Gastrocnemius medialis (tissue), 4 donors: ENCODE data around the gene GALK2. TPM values are rescaled to one million over a fixed set of nuclear protein-coding genes. Genes with fewer than 3 reads are reported as not detected.

Experiments used
- ATAC-seq, 2 donors: fragments of 150-250 bp; one replicate each; pipeline ENCODE4 v1.9.1; 2016
- DNase-seq, 2 donors: peaks; one replicate each; pipeline ENCODE4 v3.0.0-alpha.2; 2019
- H3K27ac ChIP-seq, 4 donors: fragments of 200-600 bp; sonication (generic); 1 replicate in 1 of 4; 2 replicates in 3 of 4; pipeline ENCODE4 v1.5.1; 2016 to 2018; ENCODE audit warnings: mild to moderate bottlenecking in 2 of 4, moderate library complexity in 1 of 4
- H3K27me3 ChIP-seq, 3 donors: fragments of 200-600 bp; sonication (generic) in 2 of 3; 1 replicate in 1 of 3; 2 replicates in 2 of 3; pipeline versions ENCODE4 v1.5.1 to v1.6.0; 2016 to 2019; ENCODE audit warnings: mild to moderate bottlenecking in 1 of 3, moderate library complexity in 1 of 3
- H3K36me3 ChIP-seq, 2 donors: fragments of 200-600 bp; sonication (generic) in 1 of 2; one replicate each; pipeline ENCODE4 v1.5.1; 2017 to 2018
- H3K4me1 ChIP-seq, 2 donors: fragments of 200-600 bp; sonication (generic) in 1 of 2; one replicate each; pipeline ENCODE4 v1.5.1; 2016 to 2017; ENCODE audit warnings: mild to moderate bottlenecking in 2 of 2
- H3K4me3 ChIP-seq, 4 donors: fragments of 200-600 bp; sonication (generic) in 3 of 4; 1 replicate in 1 of 4; 2 replicates in 3 of 4; pipeline ENCODE4 v1.5.1; 2016 to 2019; ENCODE audit warnings: mild to moderate bottlenecking in 2 of 4
- H3K9me3 ChIP-seq, 3 donors: fragments of 200-600 bp; sonication (generic) in 2 of 3; 1 replicate in 1 of 3; 2 replicates in 2 of 3; pipeline ENCODE4 v1.5.1; 2016 to 2019
- POLR2A ChIP-seq, 2 donors: fragments of 450-650 bp; IDR thresholded peaks; one replicate each; pipeline ENCODE4 v1.6.1; 2017; ENCODE audit warnings: antibody characterized with exemption in 2 of 2, mild to moderate bottlenecking in 2 of 2, moderate library complexity in 2 of 2
- in situ Hi-C, 4 donors: fragments of 200-750 bp; cut with MboI; loops; one replicate each; pipeline versions ENCODE4 v1.15.0 to v1.8.0; 2017; ENCODE audit warnings: low sequenced_read_pairs in 4 of 4
- intact Hi-C: fragments of 100-400 bp; cut with DNase I; formaldehyde crosslinking; loops from one replicate; pipeline ENCODE4 v1.15.1; 2023; ENCODE audit warnings: low total_unique reads
- total RNA-seq, 4 donors: library from RNA; depleted of rRNA; stranded (reverse); fragments of >200 nt; gene quantifications; one replicate each; pipeline versions ENCODE4 v1.1.0 to v1.2.3, GENCODE V29; 2016
- TF ChIP-seq, protein P1 (sequence below), 5 experiments: fragments of 450-650 bp in 3 of 5; fragments of 200-600 bp in 2 of 5; sonication (generic) in 2 of 5; IDR thresholded peaks in 4 of 5; conservative IDR thresholded peaks in 1 of 5; 1 replicate in 4 of 5; 2 replicates in 1 of 5; pipeline ENCODE4 v1.5.1; 2016 to 2019; ENCODE audit warnings: antibody characterized with exemption in 5 of 5, mild to moderate bottlenecking in 3 of 5, moderate library complexity in 3 of 5

GALK2 gene
- total RNA-seq, 4 donors from 2014 or later, result 19.1 to 29.5 (median 22.9) TPM

GRCh38 chr15:49314716-49315115 lies 144.7 kb downstream of the GALK2 start:
- intact Hi-C loops, result no loop called here
- H3K27ac ChIP-seq, result peak overlapping the region in 1 of 4 donors; percentile 16
- TF ChIP-seq, protein P1, sequence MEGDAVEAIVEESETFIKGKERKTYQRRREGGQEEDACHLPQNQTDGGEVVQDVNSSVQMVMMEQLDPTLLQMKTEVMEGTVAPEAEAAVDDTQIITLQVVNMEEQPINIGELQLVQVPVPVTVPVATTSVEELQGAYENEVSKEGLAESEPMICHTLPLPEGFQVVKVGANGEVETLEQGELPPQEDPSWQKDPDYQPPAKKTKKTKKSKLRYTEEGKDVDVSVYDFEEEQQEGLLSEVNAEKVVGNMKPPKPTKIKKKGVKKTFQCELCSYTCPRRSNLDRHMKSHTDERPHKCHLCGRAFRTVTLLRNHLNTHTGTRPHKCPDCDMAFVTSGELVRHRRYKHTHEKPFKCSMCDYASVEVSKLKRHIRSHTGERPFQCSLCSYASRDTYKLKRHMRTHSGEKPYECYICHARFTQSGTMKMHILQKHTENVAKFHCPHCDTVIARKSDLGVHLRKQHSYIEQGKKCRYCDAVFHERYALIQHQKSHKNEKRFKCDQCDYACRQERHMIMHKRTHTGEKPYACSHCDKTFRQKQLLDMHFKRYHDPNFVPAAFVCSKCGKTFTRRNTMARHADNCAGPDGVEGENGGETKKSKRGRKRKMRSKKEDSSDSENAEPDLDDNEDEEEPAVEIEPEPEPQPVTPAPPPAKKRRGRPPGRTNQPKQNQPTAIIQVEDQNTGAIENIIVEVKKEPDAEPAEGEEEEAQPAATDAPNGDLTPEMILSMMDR (IDR thresholded peaks at IDR 0.05 in 4 of 5, conservative IDR thresholded peaks at IDR 0.05 in 1 of 5), result no peak
- no peak for TF ChIP-seq POLR2A (IDR thresholded peaks at IDR 0.05)
- peak; percentile 40 to 45 for ATAC-seq
- no peak overlapping the region for H3K4me3 ChIP-seq
- no peak for DNase-seq
- no peaks in the 10 kb centered on the region for H3K9me3 ChIP-seq
- peaks cover 0 to 12% of the 10 kb centered on the region in 2 donors for H3K36me3 ChIP-seq
- H3K27me3 ChIP-seq, result no peaks in the 10 kb centered on the region
- H3K4me1 ChIP-seq, result peaks cover 5 to 27% of the 10 kb centered on the region in 2 donors
- in situ Hi-C loops, result no loop called here

- ATAC-seq, result no peak
- intact Hi-C loops, result no loop called here
- Histone ChIP-seq H3K27me3 (no peaks in the 10 kb centered on the region), H3K9me3 (no peaks in the 10 kb centered on the region), H3K4me3 (no peak overlapping the region), H3K4me1 (peaks cover 3 to 22% of the 10 kb centered on the region in 2 donors), H3K27ac (no peak overlapping the region), H3K36me3 (peaks cover 0 to 17% of the 10 kb centered on the region in 2 donors)
- TF ChIP-seq, protein P1 (IDR thresholded peaks at IDR 0.05 in 4 of 5, conservative IDR thresholded peaks at IDR 0.05 in 1 of 5), result no peak
- no peak for TF ChIP-seq POLR2A (IDR thresholded peaks at IDR 0.05)
- no peak for DNase-seq
- in situ Hi-C loops, result no loop called here
Observed at GRCh38 chr15:49315391-49315823, 145.4 kb downstream of the GALK2 start.

GRCh38 chr15:49320351-49320750 lies 150.3 kb downstream of the GALK2 start:
- ATAC-seq (no peak), DNase-seq (no peak)
- H3K27me3 ChIP-seq, result no peaks in the 10 kb centered on the region
- no peak overlapping the region for H3K27ac ChIP-seq
- peaks cover 2 to 17% of the 10 kb centered on the region in 2 donors for H3K36me3 ChIP-seq
- no peaks in the 10 kb centered on the region for H3K9me3 ChIP-seq
- intact Hi-C loops (loop anchor here (10.0 kb wide), 1 partner anchor 424 kb away; no protein-coding TSS in a partner anchor), in situ Hi-C loops (no loop called here)
- peaks cover 0 to 3% of the 10 kb centered on the region in 2 donors for H3K4me1 ChIP-seq
- no peak for TF ChIP-seq POLR2A (IDR thresholded peaks at IDR 0.05)
- no peak overlapping the region for H3K4me3 ChIP-seq

DNA sequence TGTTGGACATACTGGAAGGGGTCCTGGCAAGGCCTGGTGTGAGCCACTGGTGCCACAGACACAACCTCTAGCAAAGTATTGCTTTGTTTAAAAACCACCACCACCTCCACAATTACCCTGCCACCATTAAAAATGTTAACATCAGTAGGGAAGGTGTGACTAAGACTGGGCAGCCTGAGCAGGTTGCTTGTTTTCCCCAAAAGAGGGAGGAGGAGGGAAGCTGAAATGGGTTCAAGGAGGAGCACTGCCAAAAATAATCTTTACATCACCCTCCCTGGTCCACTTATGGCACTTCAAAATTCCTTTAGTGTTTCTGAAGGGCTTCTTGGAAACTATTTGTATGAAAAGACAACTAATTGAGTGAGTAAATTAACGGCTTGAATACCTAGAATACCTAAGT lies 153.2 kb downstream of the GALK2 start:
- TF ChIP-seq POLR2A (IDR thresholded peaks at IDR 0.05), result no peak
- TF ChIP-seq, protein P1 (IDR thresholded peaks at IDR 0.05 in 4 of 5, conservative IDR thresholded peaks at IDR 0.05 in 1 of 5), result no peak
- DNase-seq (no peak), ATAC-seq (no peak)
- H3K9me3 ChIP-seq, result no peaks in the 10 kb centered on the region
- no peak overlapping the region for H3K4me3 ChIP-seq
- H3K36me3 ChIP-seq, result peaks cover 2 to 17% of the 10 kb centered on the region in 2 donors
- in situ Hi-C loops, result no loop called here
- no peaks in the 10 kb centered on the region for H3K4me1 ChIP-seq
- no peaks in the 10 kb centered on the region for H3K27me3 ChIP-seq
- intact Hi-C loops, result loop anchor here (10.0 kb wide), 1 partner anchor 422 kb away; no protein-coding TSS in a partner anchor
- H3K27ac ChIP-seq, result no peak overlapping the region

- Histone ChIP-seq H3K4me3 (no peak overlapping the region), H3K4me1 (no peaks in the 10 kb centered on the region), H3K27ac (no peak overlapping the region), H3K36me3 (peaks cover 0 to 2% of the 10 kb centered on the region in 2 donors), H3K9me3 (no peaks in the 10 kb centered on the region), H3K27me3 (no peaks in the 10 kb centered on the region)
- TF ChIP-seq, protein P1 (IDR thresholded peaks at IDR 0.05 in 4 of 5, conservative IDR thresholded peaks at IDR 0.05 in 1 of 5), result no peak
- no peak for TF ChIP-seq POLR2A (IDR thresholded peaks at IDR 0.05)
- DNase-seq (no peak), ATAC-seq (no peak)
- intact Hi-C loops, result loop anchor here (10.0 kb wide), 1 partner anchor 417 kb away; no protein-coding TSS in a partner anchor
- in situ Hi-C loops, result no loop called here
Observed at GRCh38 chr15:49327927-49328326, 157.9 kb downstream of the GALK2 start.
